Measurements from ENCODE around the gene TBX2. TPM values are rescaled to one million over a fixed set of nuclear protein-coding genes. Genes with fewer than 3 reads are reported as not detected.

Gene TBX2
- total and polyA plus RNA-seq, 9 of the 15 experiments (the other 6 are each of a cell fraction or from before 2014, with no cell fraction given) = 0.18 TPM; not detected in 8

DNA sequence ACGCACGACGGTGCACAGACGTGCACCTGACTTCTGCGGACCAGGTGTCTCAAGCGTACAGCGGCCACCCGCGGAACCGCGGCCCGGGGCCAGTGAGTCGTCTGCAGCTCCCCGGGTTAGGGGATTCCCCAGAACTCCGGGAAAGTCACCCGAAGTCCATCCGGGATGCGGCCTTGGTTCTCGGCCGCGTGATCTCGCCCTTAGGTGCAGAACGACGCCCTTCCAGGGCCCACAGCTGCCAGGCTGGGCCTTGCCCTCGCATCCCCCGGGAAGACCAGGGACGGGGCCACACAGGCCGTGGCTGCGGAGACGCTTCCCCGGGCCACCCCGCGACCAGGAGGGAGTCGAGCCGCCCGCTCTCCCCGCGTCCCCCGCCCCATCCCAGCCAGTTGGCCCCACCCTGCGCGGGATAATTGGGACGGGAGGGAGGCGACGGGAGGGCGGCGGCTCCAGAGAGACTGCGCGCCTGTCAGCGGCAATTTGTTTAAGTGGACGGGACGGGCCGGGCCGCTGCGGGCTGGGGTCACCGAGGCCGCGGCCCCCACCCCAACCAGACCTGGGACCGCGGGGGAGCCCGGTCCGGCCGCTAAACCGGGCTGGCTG is 3.6 kb upstream of the TBX2 start:
- ATAC-seq (no peak), FAIRE-seq (no peak), DNase-seq (ENCODE audit: extremely low read depth in 1 of 4, low spot score in 3 of 4) (no peak)
- no peak overlapping the region for H3K27ac ChIP-seq (ENCODE audit: extremely low read depth, low read depth, low read length)
- no peak overlapping the region for H3K9ac ChIP-seq (ENCODE audit: insufficient read depth in 1 of 2, low read depth in 2 of 2, low read length in 2 of 2)
- intact Hi-C loops (cut with micrococcal nuclease) (no loop called here), in situ Hi-C loops (cut with MboI) (no loop called here)
- TF ChIP-seq ZNF41 (CRISPR knock-in tag; conservative IDR thresholded peaks at IDR 0.05) (no peak), EWSR1 (IDR thresholded peaks at IDR 0.05; ENCODE audit: borderline replicate concordance, low read depth, partially characterized antibody) (peak; percentile 21), BCLAF1 (IDR thresholded peaks at IDR 0.05; ENCODE audit: borderline replicate concordance in 1 of 2, control insufficient read depth in 1 of 2, low read depth in 2 of 2, low read length in 1 of 2) (peak in 1 of 2 experiments; percentile 52; a peak in 1 of 4 replicates), POLR2G (IDR thresholded peaks at IDR 0.05; ENCODE audit: low read depth, low read length) (0 out of 2 replicates have a peak, but pooled peaks have one; percentile 23), ZSCAN29 (IDR thresholded peaks at IDR 0.05) (no peak)
- TF ChIP-seq, protein P1, sequence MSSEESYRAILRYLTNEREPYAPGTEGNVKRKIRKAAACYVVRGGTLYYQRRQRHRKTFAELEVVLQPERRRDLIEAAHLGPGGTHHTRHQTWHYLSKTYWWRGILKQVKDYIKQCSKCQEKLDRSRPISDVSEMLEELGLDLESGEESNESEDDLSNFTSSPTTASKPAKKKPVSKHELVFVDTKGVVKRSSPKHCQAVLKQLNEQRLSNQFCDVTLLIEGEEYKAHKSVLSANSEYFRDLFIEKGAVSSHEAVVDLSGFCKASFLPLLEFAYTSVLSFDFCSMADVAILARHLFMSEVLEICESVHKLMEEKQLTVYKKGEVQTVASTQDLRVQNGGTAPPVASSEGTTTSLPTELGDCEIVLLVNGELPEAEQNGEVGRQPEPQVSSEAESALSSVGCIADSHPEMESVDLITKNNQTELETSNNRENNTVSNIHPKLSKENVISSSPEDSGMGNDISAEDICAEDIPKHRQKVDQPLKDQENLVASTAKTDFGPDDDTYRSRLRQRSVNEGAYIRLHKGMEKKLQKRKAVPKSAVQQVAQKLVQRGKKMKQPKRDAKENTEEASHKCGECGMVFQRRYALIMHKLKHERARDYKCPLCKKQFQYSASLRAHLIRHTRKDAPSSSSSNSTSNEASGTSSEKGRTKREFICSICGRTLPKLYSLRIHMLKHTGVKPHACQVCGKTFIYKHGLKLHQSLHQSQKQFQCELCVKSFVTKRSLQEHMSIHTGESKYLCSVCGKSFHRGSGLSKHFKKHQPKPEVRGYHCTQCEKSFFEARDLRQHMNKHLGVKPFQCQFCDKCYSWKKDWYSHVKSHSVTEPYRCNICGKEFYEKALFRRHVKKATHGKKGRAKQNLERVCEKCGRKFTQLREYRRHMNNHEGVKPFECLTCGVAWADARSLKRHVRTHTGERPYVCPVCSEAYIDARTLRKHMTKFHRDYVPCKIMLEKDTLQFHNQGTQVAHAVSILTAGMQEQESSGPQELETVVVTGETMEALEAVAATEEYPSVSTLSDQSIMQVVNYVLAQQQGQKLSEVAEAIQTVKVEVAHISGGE (CRISPR knock-in tag; IDR thresholded peaks at IDR 0.05) = peak in 1 of 3 experiments; percentile 89; a peak in 2 of 6 replicates
- H3K4me1 ChIP-seq (replicated peaks in 1 of 2; ENCODE audit: control insufficient read depth in 2 of 2, insufficient read depth in 2 of 2, low read length in 2 of 2) = no peaks in the 10 kb centered on the region; a peak in 1 of 5 replicates
- no peak overlapping the region for H3K4me2 ChIP-seq (ENCODE audit: insufficient read depth, low read length)
- no peaks in the 10 kb centered on the region for H3K36me3 ChIP-seq (ENCODE audit: control insufficient read depth, insufficient read depth, low read length)
- H3K9me3 ChIP-seq (replicated peaks; ENCODE audit: control insufficient read depth, insufficient read depth, low read depth, low read length) = no peaks in the 10 kb centered on the region
- CTCF ChIA-PET (ENCODE audit: low intra/inter-chr PET ratio) = no interaction called here
- H3K79me2 ChIP-seq (ENCODE audit: control insufficient read depth, insufficient read depth, low read length) = no peaks in the 10 kb centered on the region
- 80% methylated on average over 26 of the region's 63 CpGs for WGBS (ENCODE audit: insufficient coverage, low coverage, missing lambda C conversion rate)
- H3K4me3 ChIP-seq = no peak overlapping the region
- no peaks in the 10 kb centered on the region for H3K9me1 ChIP-seq (ENCODE audit: control insufficient read depth, insufficient read depth, low read length)
- H4K20me1 ChIP-seq (replicated peaks; ENCODE audit: control insufficient read depth, insufficient read depth, low read length) = peaks cover 6% of the 10 kb centered on the region; the same call in 1 of the 2 replicates
- POLR2A ChIA-PET = no interaction called here
- H2AFZ ChIP-seq (ENCODE audit: low read depth, low read length) = no peak overlapping the region
- H3K27me3 ChIP-seq (ENCODE audit: control insufficient read depth in 2 of 2, insufficient read depth in 2 of 2, low read length in 2 of 2) = peaks cover 0 to 15% of the 10 kb centered on the region in 2 experiments; a peak in 3 of 5 replicates
- no TSS peak for BruUV-seq (replicated peaks)
